Activated CD8-positive, alpha-beta memory T cell treated with anti-CD3 and anti-CD28 coated beads, Interleukin-2, amount 50 U/mL, for 48 hours (primary cell): Measurements from ENCODE around the gene FBXW11.

Experiments
- DNase-seq: peaks from one replicate; pipeline ENCODE4 v3.0.0-alpha.2; 2020

The FBXW11 gene

GRCh38 chr5:172015346-172015745 lies 8.9 kb upstream of the FBXW11 start:
- DNase-seq: no peak

- no peak for DNase-seq
Observed at GRCh38 chr5:172010278-172010677, 3.8 kb upstream of the FBXW11 start.

GRCh38 chr5:172009536-172010270 lies 3.3 kb upstream of the FBXW11 start:
- DNase-seq: no peak

- DNase-seq: no peak
Observed at GRCh38 chr5:172008689-172009141, 2.3 kb upstream of the FBXW11 start.

- DNase-seq: no peak
Observed at GRCh38 chr5:172008111-172008455, 1.6 kb upstream of the FBXW11 start.

- DNase-seq: no peak
Observed at GRCh38 chr5:172007175-172008110, 1.0 kb upstream of the FBXW11 start.

- peak; percentile 70 for DNase-seq
Observed at GRCh38 chr5:172005708-172006320, 624 bp downstream of the FBXW11 start.

- DNase-seq: no peak
Observed at GRCh38 chr5:172004824-172005237, 1.6 kb downstream of the FBXW11 start.

- DNase-seq: no peak
Observed at GRCh38 chr5:172003746-172004145, 2.7 kb downstream of the FBXW11 start.

- no peak for DNase-seq
Observed at GRCh38 chr5:172002840-172003512, 3.5 kb downstream of the FBXW11 start.

- DNase-seq: no peak
Observed at GRCh38 chr5:172002310-172002709, 4.1 kb downstream of the FBXW11 start.

GRCh38 chr5:171999877-172000276 lies 6.6 kb downstream of the FBXW11 start:
- DNase-seq: no peak

GRCh38 chr5:171999100-171999499 lies 7.3 kb downstream of the FBXW11 start:
- DNase-seq: no peak

GRCh38 chr5:171997011-171997410 lies 9.4 kb downstream of the FBXW11 start:
- no peak for DNase-seq

GRCh38 chr5:171992813-171993212 lies 13.6 kb downstream of the FBXW11 start:
- no peak for DNase-seq

GRCh38 chr5:171992305-171992704 lies 14.1 kb downstream of the FBXW11 start:
- no peak for DNase-seq

- DNase-seq: no peak
Observed at GRCh38 chr5:171990713-171991015, 15.8 kb downstream of the FBXW11 start.

GRCh38 chr5:171989946-171990712 lies 16.3 kb downstream of the FBXW11 start:
- DNase-seq: no peak

- DNase-seq: no peak
Observed at GRCh38 chr5:171989276-171989675, 17.2 kb downstream of the FBXW11 start.

- DNase-seq: no peak
Observed at GRCh38 chr5:171986772-171987171, 19.7 kb downstream of the FBXW11 start.

- peak; percentile 61 for DNase-seq
Observed at GRCh38 chr5:171984748-171985419, 21.6 kb downstream of the FBXW11 start.

GRCh38 chr5:171981847-171982246 lies 24.6 kb downstream of the FBXW11 start:
- no peak for DNase-seq
